K562 (cell line): ENCODE data around the gene INHBC. TPM values are rescaled to one million over a fixed set of nuclear protein-coding genes. Genes with fewer than 3 reads are reported as not detected.

Experiments used
- ATAC-seq: fragments of 200-7000 bp; cut with Tn5 transposase; 3 replicates; pipeline ENCODE4 v1.9.1; 2020; ENCODE audit warnings: moderate library complexity
- BruUV-seq: library from RNA; stranded (reverse); fragments of 400-500 nt; replicated peaks from 2 replicates; lab custom pipeline; 2021; lab: Mats Ljungman, UMichigan
- CTCF ChIA-PET: fragments of 300-600 bp; formaldehyde crosslinking; extraction: SDS; loops from one replicate; lab custom pipeline; 2021; ENCODE audit warnings: low intra/inter-chr PET ratio; lab: Yijun Ruan, JAX
- POLR2A ChIA-PET: fragments of 300-600, 350-650 bp; sonication (Branson Sonifier 250); formaldehyde crosslinking; extraction: SDS; loops from one replicate; lab custom pipeline; 2021; ENCODE audit warnings: antibody characterized with exemption, inconsistent platforms; lab: Yijun Ruan, JAX
- DNase-seq, 4 experiments: peaks; one replicate each; pipeline versions ENCODE4 v3.0.0 to v3.0.0-alpha.2; 2011 to 2018; ENCODE audit warnings: low spot score in 3 of 4, mixed read lengths in 3 of 4; ENCODE audit errors: extremely low read depth in 1 of 4
- FAIRE-seq: peaks from 2 replicates; lab custom pipeline; 2011; peaks lifted over from hg19 to GRCh38; lab: Jason Lieb, UNC
- H2AFZ ChIP-seq: 2 replicates; pipeline ENCODE4 v1.6.0; 2011; ENCODE audit warnings: low read depth, low read length, control low read depth, inconsistent platforms
- H3K27ac ChIP-seq: fragments of 200-600 bp; 3 replicates; pipeline ENCODE4 v1.8.0; 2011; ENCODE audit warnings: low read depth, mild to moderate bottlenecking, control low read depth, inconsistent platforms, low read length, moderate library complexity, mixed read lengths; ENCODE audit errors: extremely low read depth
- H3K27me3 ChIP-seq, 2 experiments: fragments of 300-600 bp in 1 of 2; 2 replicates in 1 of 2; 3 replicates in 1 of 2; pipeline versions ENCODE4 v1.6.0 to v1.8.0; 2011; ENCODE audit warnings: inconsistent platforms in 2 of 2, low read length in 2 of 2, mild to moderate bottlenecking in 1 of 2, mixed read lengths in 1 of 2, moderate library complexity in 1 of 2; ENCODE audit not compliant: control insufficient read depth in 2 of 2, insufficient read depth in 2 of 2
- H3K36me3 ChIP-seq: fragments of 300-600 bp; 3 replicates; pipeline ENCODE4 v1.8.0; 2011; ENCODE audit warnings: mild to moderate bottlenecking, low read length, inconsistent platforms; ENCODE audit not compliant: control insufficient read depth, insufficient read depth
- H3K4me1 ChIP-seq, 2 experiments: fragments of 200-600 bp in 1 of 2; replicated peaks in 1 of 2; 2 replicates in 1 of 2; 3 replicates in 1 of 2; pipeline versions ENCODE4 v1.5.1 to v1.8.0; 2011; ENCODE audit warnings: inconsistent platforms in 2 of 2, low read length in 2 of 2, mild to moderate bottlenecking in 1 of 2, mixed read lengths in 1 of 2, moderate library complexity in 1 of 2; ENCODE audit not compliant: control insufficient read depth in 2 of 2, insufficient read depth in 2 of 2
- H3K4me2 ChIP-seq: 2 replicates; pipeline ENCODE4 v1.6.1; 2011; ENCODE audit warnings: low read length, control low read depth, inconsistent platforms, mixed read lengths; ENCODE audit not compliant: insufficient read depth
- H3K4me3 ChIP-seq: fragments of 200-600 bp; sonication (generic), shearing (Covaris generic); 2 replicates; pipeline ENCODE4 v1.5.1; 2016; ENCODE audit warnings: control low read depth, inconsistent platforms
- H3K79me2 ChIP-seq: fragments of 200-600 bp; 3 replicates; pipeline ENCODE4 v1.8.0; 2011; ENCODE audit warnings: low read length, inconsistent platforms; ENCODE audit not compliant: control insufficient read depth, insufficient read depth
- H3K9ac ChIP-seq, 2 experiments: 2 replicates each; pipeline versions ENCODE4 v1.6.0 to v1.6.1; 2011; ENCODE audit warnings: low read depth in 2 of 2, low read length in 2 of 2, control low read depth in 1 of 2, inconsistent platforms in 1 of 2, mild to moderate bottlenecking in 1 of 2, mixed read lengths in 1 of 2; ENCODE audit not compliant: insufficient read depth in 1 of 2
- H3K9me1 ChIP-seq: one replicate; pipeline ENCODE4 v1.6.0; 2011; ENCODE audit warnings: inconsistent platforms, mild to moderate bottlenecking, low read length, moderate library complexity; ENCODE audit not compliant: control insufficient read depth, insufficient read depth
- H3K9me3 ChIP-seq: replicated peaks from 2 replicates; pipeline ENCODE4 v1.5.1; 2011; ENCODE audit warnings: low read depth, low read length, inconsistent platforms; ENCODE audit not compliant: control insufficient read depth, insufficient read depth
- H4K20me1 ChIP-seq: replicated peaks from 2 replicates; pipeline ENCODE4 v1.6.1; 2011; ENCODE audit warnings: low read length, inconsistent platforms, mixed read lengths; ENCODE audit not compliant: control insufficient read depth, insufficient read depth
- ELK1 ChIP-seq: sonication (generic); formaldehyde crosslinking; IDR thresholded peaks from 2 replicates; pipeline ENCODE4 v1.8.1; 2022; ENCODE audit warnings: missing genetic modification reagents
- FOXO4 ChIP-seq: fragments of 450-650 bp; formaldehyde crosslinking; IDR thresholded peaks from 2 replicates; pipeline ENCODE4 v1.4.0; 2020; ENCODE audit warnings: mild to moderate bottlenecking, moderate library complexity
- PCBP2 ChIP-seq: fragments of 200-400 bp; formaldehyde crosslinking; IDR thresholded peaks from 2 replicates; pipeline ENCODE4 v1.6.1; 2018; ENCODE audit warnings: low read length, low read depth, mild to moderate bottlenecking, moderate library complexity; ENCODE audit not compliant: poor library complexity, severe bottlenecking
- RBFOX2 ChIP-seq: fragments of 200-400 bp; formaldehyde crosslinking; IDR thresholded peaks from 2 replicates; pipeline ENCODE4 v1.6.1; 2017; ENCODE audit warnings: low read depth, mild to moderate bottlenecking, low read length, moderate library complexity
- RBM25 ChIP-seq: fragments of 200-400 bp; formaldehyde crosslinking; IDR thresholded peaks from 2 replicates; pipeline ENCODE4 v1.6.1; 2018; ENCODE audit warnings: low read length, low read depth, moderate library complexity; ENCODE audit not compliant: severe bottlenecking
- RFX1 ChIP-seq: fragments of 450-650 bp; IDR thresholded peaks from 2 replicates; pipeline ENCODE4 v1.6.1; 2016; ENCODE audit warnings: mild to moderate bottlenecking, moderate library complexity
- ZC3H11A ChIP-seq: IDR thresholded peaks from 2 replicates; pipeline ENCODE4 v1.6.1; 2012; ENCODE audit warnings: low read depth, low read length, improper control_type of control experiment
- ZNF121 ChIP-seq: sonication (generic); formaldehyde crosslinking; conservative IDR thresholded peaks from 2 replicates; pipeline ENCODE4 v1.8.0; 2022; ENCODE audit warnings: missing genetic modification reagents
- WGBS: fragments of 100-300 bp; shearing (Covaris generic); methylation state at CpG from one replicate; pipeline ENCODE4 v1.1.6; 2016; ENCODE audit warnings: low coverage, mixed read lengths; ENCODE audit not compliant: insufficient coverage; ENCODE audit errors: missing lambda C conversion rate; 5-methylcytosine and 5-hydroxymethylcytosine counted together
- in situ Hi-C: fragments of 300-500 bp; cut with MboI; formaldehyde crosslinking; loops from 4 replicates; pipeline ENCODE4 v1.15.0; 2018; ENCODE audit warnings: inconsistent platforms, mixed read lengths
- intact Hi-C: fragments of 100-400 bp; cut with micrococcal nuclease; formaldehyde crosslinking; loops from 2 replicates; pipeline ENCODE4 v1.14.2; 2022
- polyA plus RNA-seq, 8 experiments: library from polyadenylated mRNA; depleted of rRNA in 4 of 8; stranded (reverse) in 5 of 8; unstranded in 3 of 8; fragments of >200 nt; fragmentation: Nextera tagmentation in 2 of 8; fragmentation: Illumina TruSeq in 1 of 8; extraction: Ambion mirVana in 2 of 8; extraction: Trizol in 1 of 8; gene quantifications; 2 replicates each; pipeline versions ENCODE4 v1.2.1 to v1.2.3, GENCODE V29; 2011 to 2014; ENCODE audit warnings: inconsistent platforms in 1 of 8, missing spikeins in 1 of 8
- total RNA-seq, 7 experiments: library from RNA; depleted of rRNA in 6 of 7; stranded (reverse); fragments of >200 nt in 6 of 7; fragmentation: Illumina TruSeq in 2 of 7; extraction: Trizol in 2 of 7; gene quantifications; 2 replicates each; pipeline versions ENCODE4 v1.2.1 to v1.2.3, GENCODE V29; 2011 to 2021; ENCODE audit warnings: low replicate concordance in 1 of 7

Gene INHBC
- total and polyA plus RNA-seq, 9 of the 15 experiments (the other 6 are each of a cell fraction or from before 2014, with no cell fraction given) = 0.07 to 0.24 (median 0.15) TPM; not detected in 4

- no peak for DNase-seq
- H3K4me2 ChIP-seq = peak overlapping the region; percentile 75
- H3K36me3 ChIP-seq = no peaks in the 10 kb centered on the region
- no peaks in the 10 kb centered on the region for H4K20me1 ChIP-seq
- H2AFZ ChIP-seq = peak overlapping the region; percentile 91
- no peak for TF ChIP-seq RBFOX2
- TF ChIP-seq RFX1 = peak; percentile 17; the same call in 1 of the 2 replicates
- peaks cover 30% of the 10 kb centered on the region for H3K79me2 ChIP-seq
- no peak for ATAC-seq
- H3K4me3 ChIP-seq = peak overlapping the region; percentile 59
- CTCF ChIA-PET = no interaction called here
- BruUV-seq = no TSS peak
- H3K9ac ChIP-seq = peak overlapping the region in 1 of 2 experiments; percentile 93; a peak in 2 of 4 replicates
- no peaks in the 10 kb centered on the region for H3K9me1 ChIP-seq
- no peak for FAIRE-seq
- intact Hi-C loops = loop anchor here (2.0 kb wide), 1 partner anchor 23 kb away; the partner anchor contains the start of gene INHBE
- H3K9me3 ChIP-seq = no peaks in the 10 kb centered on the region
- WGBS = 52% methylated on average over 11 of the region's 11 CpGs
- POLR2A ChIA-PET = interaction anchor here (1.5 kb wide), 1 partner anchor 24 kb away, joined by 6 read pairs; the partner anchor contains the start of gene INHBE
- in situ Hi-C loops = no loop called here
- H3K27ac ChIP-seq = peak overlapping the region; percentile 98; the same call in 2 of the 3 replicates
- H3K27me3 ChIP-seq = no peaks in the 10 kb centered on the region
- peaks cover 17 to 18% of the 10 kb centered on the region in 2 experiments; a peak in 4 of 5 replicates for H3K4me1 ChIP-seq
Measured at GRCh38 chr12:57431654-57432188, 2.9 kb upstream of the INHBC start.

- H3K9me3 ChIP-seq = no peaks in the 10 kb centered on the region
- in situ Hi-C loops = no loop called here
- no peak overlapping the region for H3K4me3 ChIP-seq
- H3K36me3 ChIP-seq = no peaks in the 10 kb centered on the region
- no peak overlapping the region for H2AFZ ChIP-seq
- DNase-seq = no peak
- no peak overlapping the region for H3K27ac ChIP-seq
- no peak for FAIRE-seq
- no peaks in the 10 kb centered on the region for H4K20me1 ChIP-seq
- H3K79me2 ChIP-seq = peaks cover 27% of the 10 kb centered on the region
- WGBS = 42% methylated on average over 3 of the region's 3 CpGs
- TF ChIP-seq ELK1 (CRISPR knock-in tag) = no peak
- TF ChIP-seq ZC3H11A = no peak
- peak; percentile 76 for TF ChIP-seq RBM25
- no peak for TF ChIP-seq PCBP2
- TF ChIP-seq FOXO4 = no peak
- TF ChIP-seq ZNF121 (CRISPR knock-in tag) = peak; percentile 71
- ChIA-PET POLR2A (interaction anchor here (0.6 to 1.4 kb wide), 5 partner anchors 9 to 171 kb away, joined by 3 to 4 read pairs (median 3); no protein-coding TSS in a partner anchor), CTCF (no interaction called here)
- no peaks in the 10 kb centered on the region for H3K27me3 ChIP-seq
- H3K9ac ChIP-seq = no peak overlapping the region
- intact Hi-C loops = no loop called here
- peaks cover 17 to 18% of the 10 kb centered on the region in 2 experiments; a peak in 4 of 5 replicates for H3K4me1 ChIP-seq
- no peak for ATAC-seq
- no peaks in the 10 kb centered on the region for H3K9me1 ChIP-seq
- BruUV-seq = no TSS peak
- no peak overlapping the region for H3K4me2 ChIP-seq
Measured at GRCh38 chr12:57433370-57433769, 1.2 kb upstream of the INHBC start.
